HG03060 (cell line): ENCODE results near the gene TENM4.
"Not testable (repeated sequence)": the region's sequence is repeated elsewhere in the genome, so short reads cannot be mapped to it uniquely, and the experiment has no call there.

Source experiments
- ATAC-seq: cut with Tn5 transposase; IDR thresholded peaks from one replicate; pipeline ENCODE4 v1.9.1; 2021; ENCODE audit warnings: low read depth, moderate number of reproducible peaks; ENCODE audit not compliant: unreplicated experiment

Gene TENM4

DNA sequence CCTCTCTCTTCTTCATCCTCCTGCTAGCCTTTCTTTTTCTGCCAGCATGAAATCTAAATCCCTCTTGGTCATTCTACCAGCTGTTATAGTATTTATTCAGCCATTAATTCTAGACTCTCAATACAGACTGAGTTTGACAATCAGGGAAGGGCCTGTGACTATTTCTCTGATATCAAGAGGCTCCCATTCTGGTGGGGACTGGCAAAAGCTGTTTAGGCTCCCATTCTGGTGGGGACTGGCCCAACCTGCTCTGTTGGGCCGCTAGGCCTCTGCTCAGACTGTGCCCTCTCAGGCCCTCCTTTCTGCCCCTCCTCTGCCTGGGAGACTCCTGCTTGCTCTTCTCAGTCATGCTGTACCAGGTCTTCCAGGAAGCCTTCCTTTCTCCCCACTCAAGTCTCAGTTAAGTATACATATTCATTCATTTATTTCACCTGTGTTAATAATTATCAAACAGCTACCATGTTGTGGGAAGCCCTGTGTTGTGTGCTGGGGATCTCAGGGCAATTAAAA, 542.5 kb downstream of the TENM4 start:
- no peak for ATAC-seq

DNA sequence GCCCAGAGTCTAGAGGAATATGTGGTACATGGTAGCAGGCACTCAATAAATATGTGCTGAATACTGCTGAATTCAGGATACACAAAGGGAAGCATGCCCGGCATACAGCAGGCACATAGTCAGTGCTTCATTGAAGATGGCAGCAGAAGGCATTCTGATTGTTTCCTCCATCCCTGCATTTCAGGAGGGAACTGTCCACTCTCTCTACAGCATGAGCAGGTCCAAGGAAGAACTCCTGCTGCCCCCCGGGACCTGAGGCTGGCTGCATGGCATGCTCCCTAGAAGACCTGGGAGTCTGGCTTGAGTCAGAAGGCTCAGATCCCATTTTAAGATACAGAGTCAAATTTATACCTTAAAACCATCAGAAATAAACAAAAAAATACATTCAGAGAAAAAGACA, 546.8 kb downstream of the TENM4 start:
- ATAC-seq, result no peak

GRCh38 chr11:78889698-78890097, 551.1 kb downstream of the TENM4 start:
- no peak for ATAC-seq

DNA sequence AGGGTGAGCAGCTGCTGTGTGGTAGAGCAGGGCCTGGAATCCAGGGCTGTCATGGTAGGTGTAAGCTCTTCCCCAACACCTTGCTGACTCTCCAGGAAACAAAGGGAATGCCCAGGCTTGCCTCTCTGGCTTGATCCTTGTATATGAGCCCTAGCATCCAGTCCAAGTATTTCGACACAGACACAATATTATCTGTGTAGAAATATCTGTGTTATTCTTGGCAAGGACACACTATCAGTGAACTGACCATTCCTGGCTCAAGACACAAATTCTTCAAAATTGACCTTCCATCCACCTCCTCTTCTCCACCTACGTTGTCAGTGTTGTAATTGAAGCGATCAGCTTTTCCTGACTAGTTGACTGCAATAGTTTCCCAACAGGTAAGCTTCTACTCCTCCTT, 554.2 kb downstream of the TENM4 start:
- no peak for ATAC-seq

DNA sequence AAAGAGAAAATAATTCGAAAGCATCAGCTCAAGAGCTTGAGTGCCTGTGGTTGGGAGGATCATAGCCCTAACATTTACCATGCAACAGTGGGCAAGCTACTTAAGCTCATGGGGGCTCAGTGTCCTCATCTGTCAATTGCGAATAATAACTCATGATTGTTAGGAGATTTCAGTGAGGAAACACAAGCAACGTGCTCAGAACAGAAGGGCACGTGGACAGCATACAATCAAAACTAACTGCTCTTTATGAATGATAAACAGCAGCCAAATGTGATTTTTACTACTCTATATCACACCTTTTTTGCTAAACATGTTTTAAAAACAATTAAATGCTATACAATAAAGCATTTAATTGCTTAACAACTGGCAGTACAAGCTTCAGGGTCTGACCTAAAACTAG, 556.1 kb downstream of the TENM4 start:
- no peak for ATAC-seq

DNA sequence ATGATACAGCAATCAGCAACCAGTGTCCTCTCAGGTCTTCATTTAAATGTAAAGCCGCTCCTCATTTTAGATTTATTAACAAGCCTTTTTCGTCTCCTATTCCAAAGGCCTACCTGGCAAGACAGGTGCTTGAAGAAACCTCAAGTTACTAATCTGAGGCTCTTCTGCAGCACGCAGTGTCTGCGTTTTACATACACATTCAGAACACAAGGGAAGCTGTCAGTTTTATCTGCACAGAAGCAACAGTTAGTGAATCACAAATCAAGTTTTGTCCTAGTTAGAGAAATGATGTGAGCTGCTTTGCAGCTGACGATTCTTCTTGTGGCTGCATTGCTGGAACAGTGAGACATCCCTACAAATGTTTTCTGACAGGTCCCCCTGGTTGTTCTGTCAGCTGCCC, 557.3 kb downstream of the TENM4 start:
- ATAC-seq, result no peak

- not testable (repeated sequence) for ATAC-seq
Measured at GRCh38 chr11:78879094-78879980, 561.5 kb downstream of the TENM4 start.

- ATAC-seq, result no peak
Measured at GRCh38 chr11:78878631-78879030, 562.2 kb downstream of the TENM4 start.

DNA sequence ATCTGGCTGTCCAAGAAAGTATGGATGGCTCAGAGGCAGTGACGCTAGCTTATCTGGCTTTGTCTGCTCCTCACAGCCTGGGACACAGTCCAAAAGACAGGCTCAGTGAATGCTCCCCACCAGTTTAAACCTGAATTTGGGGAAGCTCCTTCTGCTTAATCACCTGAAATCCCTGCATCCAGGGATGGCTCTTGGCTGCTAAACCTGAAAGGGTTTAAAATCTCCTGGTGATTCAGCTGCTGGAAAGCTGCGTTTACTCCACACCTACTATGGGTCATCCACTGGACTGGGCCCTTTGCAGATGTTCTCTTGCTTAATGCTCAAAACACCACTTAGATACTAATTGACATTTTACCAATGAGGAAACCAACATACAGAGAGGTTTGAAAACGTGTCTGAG, 564.2 kb downstream of the TENM4 start:
- ATAC-seq, result no peak

DNA sequence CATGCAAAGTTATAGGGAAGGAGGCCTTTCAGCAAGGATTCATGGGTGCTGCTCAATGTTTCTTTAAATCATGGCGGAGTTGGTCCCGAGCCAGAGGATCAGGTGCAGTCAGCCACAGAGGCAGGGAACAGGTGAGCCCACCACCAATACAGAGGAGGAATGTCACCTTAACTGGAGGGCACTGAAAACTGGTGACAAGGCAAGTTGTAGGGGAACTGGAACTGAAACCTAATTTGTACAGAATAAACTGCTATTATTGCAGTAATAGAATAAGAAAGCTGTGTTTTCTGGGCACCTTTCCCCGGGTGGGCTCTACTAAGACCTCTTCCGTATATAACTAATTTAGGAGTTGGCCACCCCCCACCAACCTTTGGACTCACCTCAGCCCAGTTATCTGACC, 570.2 kb downstream of the TENM4 start:
- ATAC-seq, result no peak

DNA sequence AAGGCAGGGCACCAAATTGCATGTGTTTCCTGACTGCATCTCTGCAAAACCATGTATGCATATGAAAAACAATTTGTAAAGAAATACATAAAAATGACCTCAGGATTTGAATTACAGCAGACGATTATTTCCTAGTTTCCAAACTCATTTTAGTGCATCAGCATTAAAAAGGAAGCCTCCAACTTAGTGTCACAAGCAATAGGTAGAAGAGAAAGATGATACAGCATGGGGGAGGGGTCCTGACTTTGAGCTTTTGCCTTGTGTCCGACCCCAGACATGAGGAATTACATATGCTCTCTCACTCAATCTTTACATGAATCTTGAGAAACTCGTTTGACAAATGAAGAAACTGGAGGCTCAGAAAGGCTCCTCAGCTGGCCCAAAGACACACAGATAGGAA, 571.5 kb downstream of the TENM4 start:
- no peak for ATAC-seq

DNA sequence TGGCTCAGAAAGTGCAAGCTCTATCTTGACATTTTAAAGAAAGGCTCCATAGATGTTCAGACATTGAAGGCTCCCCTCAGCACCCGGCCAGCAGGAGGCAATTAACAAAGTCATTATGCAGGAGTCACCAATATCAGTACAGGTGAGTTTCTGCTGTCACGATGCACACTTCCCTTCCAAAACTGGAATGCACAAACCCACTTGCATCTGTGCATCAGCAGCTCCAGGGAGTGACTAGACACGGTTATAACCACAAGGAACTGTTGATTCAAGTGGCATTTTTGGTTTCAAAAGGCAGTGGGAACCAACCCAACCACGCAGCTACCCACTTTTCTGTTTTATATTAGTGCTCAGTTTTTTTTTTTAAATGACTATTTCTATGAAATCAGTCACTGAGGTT, 572.3 kb downstream of the TENM4 start:
- ATAC-seq, result no peak

GRCh38 chr11:78860720-78861422, 580.0 kb downstream of the TENM4 start:
- ATAC-seq, result no peak

- ATAC-seq, result no peak
Measured at GRCh38 chr11:78857688-78858087, 583.1 kb downstream of the TENM4 start.

DNA sequence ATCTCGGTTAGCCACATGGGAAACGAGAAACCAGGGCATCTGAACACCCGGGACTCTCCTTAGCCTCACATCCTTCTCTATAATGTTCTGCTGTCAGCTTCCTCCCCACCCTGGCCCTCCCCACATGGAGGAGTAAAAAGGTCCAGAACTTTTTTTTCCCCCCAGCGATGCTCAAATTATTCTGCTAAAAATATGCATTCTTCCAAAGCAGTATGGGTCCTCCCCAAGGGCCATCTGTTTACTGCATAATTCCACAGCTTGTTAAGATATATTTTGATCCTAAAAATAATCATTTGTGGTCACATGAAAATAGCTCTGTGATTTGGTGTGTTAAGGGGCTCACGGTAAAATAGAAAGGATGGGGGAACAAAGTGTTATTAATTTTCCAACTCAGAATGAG, 584.6 kb downstream of the TENM4 start:
- no peak for ATAC-seq

- no peak for ATAC-seq
Measured at GRCh38 chr11:78855116-78855515, 585.7 kb downstream of the TENM4 start.

- ATAC-seq, result no peak
Measured at GRCh38 chr11:78853521-78853920, 587.3 kb downstream of the TENM4 start.

DNA sequence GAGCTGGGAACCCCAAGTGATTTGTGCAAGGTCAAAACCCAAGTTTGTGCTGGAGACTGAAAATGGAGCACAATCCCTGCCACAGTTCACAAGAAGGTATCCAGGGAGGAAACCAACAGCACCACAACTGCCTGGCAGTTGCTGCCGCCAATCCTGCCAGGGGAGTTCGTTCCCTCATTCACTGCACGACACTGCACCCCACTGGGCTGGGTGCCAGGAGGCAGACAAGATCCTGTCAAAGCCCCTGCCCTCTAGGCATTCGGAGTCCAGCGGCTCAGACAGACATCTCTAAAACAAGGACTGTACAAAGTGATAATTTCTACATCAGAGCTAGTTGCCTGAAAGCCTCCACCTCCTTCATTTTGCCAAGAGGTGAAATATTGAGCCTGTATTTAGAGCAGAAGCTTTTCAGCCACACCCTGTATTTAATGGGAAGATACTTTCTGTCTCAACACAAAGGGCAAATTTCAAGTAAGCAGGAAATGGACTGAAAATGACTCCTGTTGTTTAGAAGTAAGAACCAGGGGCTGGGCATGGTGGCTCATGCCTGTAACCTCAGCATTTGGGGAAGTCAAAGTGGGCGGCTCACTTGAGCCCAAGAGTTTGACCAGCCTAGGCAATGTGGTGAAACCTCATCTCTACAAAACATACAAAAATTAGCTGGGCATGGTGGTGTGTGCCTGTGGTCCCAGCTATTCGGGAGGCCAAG, 588.8 kb downstream of the TENM4 start:
- no peak for ATAC-seq

- no peak for ATAC-seq
Measured at GRCh38 chr11:78850078-78850477, 590.8 kb downstream of the TENM4 start.

- ATAC-seq, result no peak
Measured at GRCh38 chr11:78846269-78846668, 594.6 kb downstream of the TENM4 start.

DNA sequence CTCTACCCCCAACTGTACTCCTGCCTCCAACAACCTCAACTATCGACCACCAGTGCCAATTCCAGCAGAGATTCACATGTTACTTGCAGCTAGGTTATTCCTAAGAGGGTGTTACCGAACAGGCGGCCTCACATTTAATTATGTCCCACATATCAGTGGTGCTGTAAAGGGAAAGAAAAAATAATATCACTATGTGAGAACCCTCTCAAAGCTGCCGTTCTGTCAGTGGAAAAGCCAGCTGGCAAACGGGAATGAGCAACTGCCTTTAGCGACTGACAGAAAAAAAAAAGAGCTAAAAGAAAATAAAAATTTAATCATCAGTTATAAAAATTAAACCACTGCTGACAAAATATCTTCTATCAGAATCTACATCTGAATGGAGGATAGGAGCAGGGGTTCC, 595.3 kb downstream of the TENM4 start:
- no peak for ATAC-seq
